Loucy (cell line): ENCODE data around the gene LHFPL2.

Experiments
- CTCF ChIP-seq: fragments of 200-600 bp; sonication (generic); conservative IDR thresholded peaks from 2 replicates; pipeline ENCODE4 v1.5.1; 2014; ENCODE audit warnings: mild to moderate bottlenecking, antibody characterized with exemption, low read length
- EZH2phosphoT487 ChIP-seq: fragments of 200-600 bp; IDR thresholded peaks from 2 replicates; pipeline ENCODE4 v1.6.1; 2018; ENCODE audit warnings: antibody characterized with exemption, mild to moderate bottlenecking, moderate library complexity, borderline replicate concordance

DNA sequence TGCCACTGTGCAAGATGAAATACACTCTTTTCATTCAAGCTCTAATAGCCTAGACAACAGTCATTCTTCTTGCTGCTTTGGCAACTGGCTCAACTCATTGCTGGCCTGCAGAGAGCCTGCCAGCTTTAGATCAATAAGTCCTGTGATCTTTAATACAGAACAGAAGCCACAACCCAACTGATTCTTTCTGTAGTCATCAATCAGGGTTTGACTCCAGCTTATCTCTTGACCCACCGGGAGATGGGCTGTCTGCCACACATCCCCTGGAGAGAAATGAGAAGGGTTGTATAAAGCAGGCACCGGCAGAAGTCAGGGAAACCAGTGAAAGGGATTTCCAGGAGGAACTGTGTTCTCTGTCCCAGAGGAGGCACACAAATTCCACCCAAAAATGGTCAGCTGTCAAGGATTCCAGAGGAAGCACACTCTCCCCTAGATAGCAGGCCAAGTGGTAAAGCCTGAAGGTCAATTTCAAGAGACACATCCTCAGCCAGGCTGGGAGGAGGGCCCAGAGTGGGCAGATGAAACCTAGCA, 24.5 kb downstream of the LHFPL2 start:
- TF ChIP-seq CTCF (no peak), EZH2phosphoT487 (no peak)
